ENCODE data around the gene TLE1. TPM values are rescaled to one million over a fixed set of nuclear protein-coding genes. Genes with fewer than 3 reads are reported as not detected.
"Not testable (repeated sequence)": the region's sequence is repeated elsewhere in the genome, so short reads cannot be mapped to it uniquely, and the experiment has no call there.

The TLE1 gene
- polyA plus RNA-seq (2013, experiment 1 of 2): 39.2 TPM
- polyA plus RNA-seq (2013, experiment 2 of 2): 42.8 TPM

DNA sequence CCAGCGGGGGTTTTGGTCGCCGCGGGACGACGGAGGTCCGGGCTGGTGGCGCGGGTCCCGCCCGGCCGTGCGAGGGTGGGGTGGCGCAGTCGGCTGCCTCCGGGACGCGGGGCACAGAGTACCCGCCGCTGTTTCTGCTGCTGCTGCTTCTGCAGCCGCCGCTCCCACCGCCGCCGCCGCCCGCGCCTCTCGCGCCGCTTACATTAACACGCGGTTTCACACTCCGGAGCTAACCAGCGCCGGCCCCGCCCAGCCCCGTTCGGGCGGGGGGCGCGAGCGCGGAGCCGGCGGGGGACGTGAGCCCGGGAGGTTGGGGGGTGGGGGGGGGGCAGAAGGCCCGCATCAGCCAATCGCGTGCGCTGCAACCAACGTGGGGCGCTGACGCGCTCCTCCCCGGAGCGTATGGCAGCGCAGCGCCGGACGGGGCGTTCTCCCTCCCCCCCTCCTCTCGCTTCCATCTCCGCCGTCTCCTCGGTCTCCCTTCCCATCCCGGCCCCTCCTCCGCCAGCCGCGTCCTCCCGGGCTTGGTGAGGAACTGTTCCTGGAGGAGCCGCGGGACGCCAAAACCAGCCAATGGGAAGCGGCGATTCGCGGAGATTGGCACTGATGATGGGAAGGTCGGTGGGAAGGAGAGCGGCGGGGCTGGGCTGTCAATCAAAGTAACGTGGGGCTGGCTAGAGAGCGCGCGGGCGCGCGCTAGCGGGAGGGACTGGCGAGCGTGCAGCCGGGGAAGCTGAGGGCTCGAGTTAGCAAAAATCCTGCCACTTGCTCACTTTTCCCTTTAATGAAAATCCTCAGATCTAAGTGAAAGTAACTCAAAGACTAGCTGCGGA lies at the start of gene TLE1:
Gene TLE1, minus strand, starts transcription at position 205 of the 833 bp plus-strand sequence. CDS start 1,307 bp downstream, outside the sequence.
- H2BK15ac ChIP-seq (ENCODE audit: low read depth, poor library complexity, severe bottlenecking): peak within 1 kb of the TSS; percentile 99
- peak within 1 kb of the TSS in 1 of 2 experiments; percentile 83 for H2BK12ac ChIP-seq (ENCODE audit: low read length in 2 of 2)
- under 1% methylated on average over 55 of the region's 95 CpGs for WGBS
- H3K4me1 ChIP-seq (ENCODE audit: control insufficient read depth, insufficient read depth, low read depth, low read length): peaks cover 6% of the 10 kb centered on the region
- no peaks in the 10 kb centered on the region for H3K9me3 ChIP-seq (ENCODE audit: control insufficient read depth, low read length)
- peaks cover 0 to 10% of the 10 kb centered on the region in 2 experiments for H3K36me3 ChIP-seq (ENCODE audit: control insufficient read depth in 1 of 2, insufficient read depth in 2 of 2, low read depth in 1 of 2, low read length in 2 of 2)
- H3K4me3 ChIP-seq (ENCODE audit: insufficient read depth in 1 of 2, low read depth in 1 of 2, low read length in 2 of 2): peak within 1 kb of the TSS; percentile 82 to 88
- H3K27ac ChIP-seq (ENCODE audit: low read length, poor library complexity, severe bottlenecking): peak within 1 kb of the TSS; percentile 41
- H4K91ac ChIP-seq (ENCODE audit: low read length): peak within 1 kb of the TSS; percentile 72
- peak within 1 kb of the TSS; percentile 68 for H4K8ac ChIP-seq (ENCODE audit: low read length)
- no peaks in the 10 kb centered on the region for H3K79me1 ChIP-seq (replicated peaks; ENCODE audit: low read length, poor library complexity, severe bottlenecking)
- no peak within 1 kb of the TSS for H2AFZ ChIP-seq (ENCODE audit: low read depth, low read length)
- DNase-seq: peak; percentile 100
- peak within 1 kb of the TSS in 1 of 2 experiments; percentile 81 for H3K14ac ChIP-seq (ENCODE audit: low read length in 2 of 2)
- H3K23ac ChIP-seq (ENCODE audit: low read length in 2 of 2): peak within 1 kb of the TSS in 1 of 2 experiments; percentile 94
- peaks cover 5 to 20% of the 10 kb centered on the region in 2 experiments for H3K27me3 ChIP-seq (ENCODE audit: control insufficient read depth in 1 of 2, insufficient read depth in 1 of 2, low read length in 2 of 2)
- no peak within 1 kb of the TSS for H2AK5ac ChIP-seq (ENCODE audit: low read length, severe bottlenecking)
- H3K9ac ChIP-seq (ENCODE audit: low read length): peak within 1 kb of the TSS; percentile 88
- peak within 1 kb of the TSS; percentile 77 to 95 for H3K18ac ChIP-seq (ENCODE audit: low read depth in 1 of 2, low read length in 2 of 2)
- H3K4me2 ChIP-seq (ENCODE audit: low read length, poor library complexity, severe bottlenecking): peak within 1 kb of the TSS; percentile 97
- no peak within 1 kb of the TSS for H2BK120ac ChIP-seq (ENCODE audit: low read depth, low read length)
- H3K4ac ChIP-seq (ENCODE audit: low read depth in 1 of 2, low read length in 2 of 2): peak within 1 kb of the TSS; percentile 71 to 96
- H2BK5ac ChIP-seq (ENCODE audit: low read depth, low read length, poor library complexity, severe bottlenecking): no peak within 1 kb of the TSS

DNA sequence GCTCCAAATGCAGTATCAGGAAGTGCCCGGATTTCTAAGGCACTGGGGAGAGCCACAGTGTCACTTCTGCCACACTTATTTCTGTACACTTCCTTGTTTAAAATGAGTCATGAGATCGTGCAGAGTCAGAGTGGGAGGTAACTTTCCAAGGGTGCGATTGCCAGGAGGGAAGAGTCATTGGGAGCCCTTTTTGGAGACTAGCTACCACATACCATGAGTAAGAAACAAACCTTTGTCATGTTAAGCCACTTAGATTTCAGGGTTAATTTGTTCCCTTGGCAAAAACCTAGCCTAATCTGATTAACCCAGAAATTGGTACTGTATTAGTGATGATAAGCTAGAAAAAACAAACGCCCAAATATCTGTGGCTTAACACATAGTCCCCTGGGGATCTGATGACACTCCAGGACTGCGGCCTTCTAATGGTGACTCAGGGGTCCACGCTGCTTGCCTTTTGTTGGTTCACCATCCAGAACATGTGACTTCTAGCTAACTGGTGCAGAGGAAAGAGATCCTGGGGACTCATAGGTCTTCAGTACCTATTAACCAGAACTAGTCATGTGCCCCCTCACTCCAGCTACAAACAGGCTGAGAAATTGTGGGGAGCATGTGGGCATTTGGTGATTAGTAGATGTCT lies 48.6 kb upstream of the TLE1 start:
- WGBS: 20% methylated on average over 4 of the region's 6 CpGs
- Histone ChIP-seq H3K79me1 (replicated peaks; ENCODE audit: low read length, poor library complexity, severe bottlenecking) (no peaks in the 10 kb centered on the region), H4K91ac (ENCODE audit: low read length) (peak overlapping the region; percentile 65), H2BK120ac (ENCODE audit: low read depth, low read length) (no peak overlapping the region), H4K8ac (ENCODE audit: low read length) (peak overlapping the region; percentile 49), H3K23ac (ENCODE audit: low read length in 2 of 2) (no peak overlapping the region), H3K18ac (ENCODE audit: low read depth in 1 of 2, low read length in 2 of 2) (peak overlapping the region; percentile 31 to 74), H3K4me1 (ENCODE audit: control insufficient read depth, insufficient read depth, low read depth, low read length) (peaks cover 4% of the 10 kb centered on the region), H2AFZ (ENCODE audit: low read depth, low read length) (no peak overlapping the region), H3K9me3 (ENCODE audit: control insufficient read depth, low read length) (peaks cover 4% of the 10 kb centered on the region), H2BK15ac (ENCODE audit: low read depth, poor library complexity, severe bottlenecking) (peak overlapping the region; percentile 80), H3K4me3 (ENCODE audit: insufficient read depth in 1 of 2, low read depth in 1 of 2, low read length in 2 of 2) (no peak overlapping the region), H3K36me3 (ENCODE audit: control insufficient read depth in 1 of 2, insufficient read depth in 2 of 2, low read depth in 1 of 2, low read length in 2 of 2) (no peaks in the 10 kb centered on the region), H3K14ac (ENCODE audit: low read length in 2 of 2) (no peak overlapping the region), H3K4ac (ENCODE audit: low read depth in 1 of 2, low read length in 2 of 2) (no peak overlapping the region), H3K4me2 (ENCODE audit: low read length, poor library complexity, severe bottlenecking) (no peak overlapping the region), H2AK5ac (ENCODE audit: low read length, severe bottlenecking) (no peak overlapping the region), H2BK12ac (ENCODE audit: low read length in 2 of 2) (peak overlapping the region in 1 of 2 experiments; percentile 24), H3K27me3 (ENCODE audit: control insufficient read depth in 1 of 2, insufficient read depth in 1 of 2, low read length in 2 of 2) (no peaks in the 10 kb centered on the region), H3K27ac (ENCODE audit: low read length, poor library complexity, severe bottlenecking) (peak overlapping the region; percentile 28), H3K9ac (ENCODE audit: low read length) (peak overlapping the region; percentile 70), H2BK5ac (ENCODE audit: low read depth, low read length, poor library complexity, severe bottlenecking) (no peak overlapping the region)
- peak; percentile 82 for DNase-seq

DNA sequence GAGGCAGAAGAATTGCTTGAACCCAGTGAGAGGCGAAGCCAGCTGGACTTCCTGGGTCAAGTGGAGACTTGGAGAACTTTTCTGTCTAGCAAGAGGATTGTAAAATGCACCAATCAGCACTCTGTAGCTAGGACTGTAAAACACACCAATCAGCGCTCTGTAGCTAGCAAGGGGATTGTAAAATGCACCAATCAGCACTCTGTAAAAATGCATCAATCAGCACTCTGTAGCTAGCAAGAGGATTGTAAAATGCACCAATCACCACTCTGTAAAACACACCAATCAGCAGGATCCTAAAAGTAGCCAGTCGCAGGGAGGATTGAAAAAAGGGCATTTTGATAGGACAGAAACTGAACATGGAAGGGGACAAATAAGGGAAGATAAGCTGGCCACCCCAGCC lies 41.2 kb upstream of the TLE1 start:
- peaks cover 0 to 10% of the 10 kb centered on the region in 2 experiments for H3K27me3 ChIP-seq (ENCODE audit: control insufficient read depth in 1 of 2, insufficient read depth in 1 of 2, low read length in 2 of 2)
- not testable (repeated sequence) for H2BK15ac ChIP-seq (ENCODE audit: low read depth, poor library complexity, severe bottlenecking); H3K27ac ChIP-seq (ENCODE audit: low read length, poor library complexity, severe bottlenecking); H3K14ac ChIP-seq (ENCODE audit: low read length in 2 of 2); H4K91ac ChIP-seq (ENCODE audit: low read length); H3K4me2 ChIP-seq (ENCODE audit: low read length, poor library complexity, severe bottlenecking); H4K8ac ChIP-seq (ENCODE audit: low read length); H2BK5ac ChIP-seq (ENCODE audit: low read depth, low read length, poor library complexity, severe bottlenecking); H3K9ac ChIP-seq (ENCODE audit: low read length); H2AK5ac ChIP-seq (ENCODE audit: low read length, severe bottlenecking); H2BK120ac ChIP-seq (ENCODE audit: low read depth, low read length); DNase-seq; H3K36me3 ChIP-seq (ENCODE audit: control insufficient read depth in 1 of 2, insufficient read depth in 2 of 2, low read depth in 1 of 2, low read length in 2 of 2); H2BK12ac ChIP-seq (ENCODE audit: low read length in 2 of 2); H3K18ac ChIP-seq (ENCODE audit: low read depth in 1 of 2, low read length in 2 of 2); H3K4me3 ChIP-seq (ENCODE audit: insufficient read depth in 1 of 2, low read depth in 1 of 2, low read length in 2 of 2); H3K79me1 ChIP-seq (replicated peaks; ENCODE audit: low read length, poor library complexity, severe bottlenecking); H3K4ac ChIP-seq (ENCODE audit: low read depth in 1 of 2, low read length in 2 of 2); H3K9me3 ChIP-seq (ENCODE audit: control insufficient read depth, low read length); H2AFZ ChIP-seq (ENCODE audit: low read depth, low read length); H3K4me1 ChIP-seq (ENCODE audit: control insufficient read depth, insufficient read depth, low read depth, low read length); H3K23ac ChIP-seq (ENCODE audit: low read length in 2 of 2)
- WGBS: 94% methylated on average over 2 of the region's 3 CpGs

DNA sequence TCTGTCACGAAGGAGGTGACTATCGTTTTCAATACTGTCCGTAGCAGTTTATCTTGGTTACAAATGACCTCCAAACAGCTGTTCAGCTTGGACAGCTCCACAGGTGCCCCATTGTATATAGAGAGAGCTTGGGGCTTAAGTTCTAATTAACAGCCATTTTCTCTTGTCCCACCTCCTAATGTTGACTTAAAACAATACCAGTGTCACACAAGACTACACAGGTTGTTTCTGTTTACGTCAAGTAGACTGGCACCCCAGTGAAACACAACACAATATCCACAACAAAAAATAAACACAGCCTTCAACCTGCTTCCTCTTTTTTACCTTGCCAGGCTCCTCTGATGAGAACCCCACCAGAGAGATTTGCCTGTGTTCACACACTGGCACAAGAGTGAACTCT lies 39.8 kb upstream of the TLE1 start:
- Histone ChIP-seq H3K9ac (ENCODE audit: low read length) (no peak overlapping the region), H2BK120ac (ENCODE audit: low read depth, low read length) (no peak overlapping the region), H2BK5ac (ENCODE audit: low read depth, low read length, poor library complexity, severe bottlenecking) (no peak overlapping the region), H3K27me3 (ENCODE audit: control insufficient read depth in 1 of 2, insufficient read depth in 1 of 2, low read length in 2 of 2) (peaks cover 0 to 10% of the 10 kb centered on the region in 2 experiments), H3K14ac (ENCODE audit: low read length in 2 of 2) (no peak overlapping the region), H3K4me3 (ENCODE audit: insufficient read depth in 1 of 2, low read depth in 1 of 2, low read length in 2 of 2) (no peak overlapping the region), H3K18ac (ENCODE audit: low read depth in 1 of 2, low read length in 2 of 2) (no peak overlapping the region), H2BK12ac (ENCODE audit: low read length in 2 of 2) (no peak overlapping the region), H3K36me3 (ENCODE audit: control insufficient read depth in 1 of 2, insufficient read depth in 2 of 2, low read depth in 1 of 2, low read length in 2 of 2) (no peaks in the 10 kb centered on the region), H3K4me2 (ENCODE audit: low read length, poor library complexity, severe bottlenecking) (no peak overlapping the region), H4K8ac (ENCODE audit: low read length) (no peak overlapping the region), H3K23ac (ENCODE audit: low read length in 2 of 2) (no peak overlapping the region), H4K91ac (ENCODE audit: low read length) (no peak overlapping the region), H3K4ac (ENCODE audit: low read depth in 1 of 2, low read length in 2 of 2) (no peak overlapping the region), H3K79me1 (replicated peaks; ENCODE audit: low read length, poor library complexity, severe bottlenecking) (no peaks in the 10 kb centered on the region), H3K4me1 (ENCODE audit: control insufficient read depth, insufficient read depth, low read depth, low read length) (peaks cover 1% of the 10 kb centered on the region), H2AK5ac (ENCODE audit: low read length, severe bottlenecking) (no peak overlapping the region), H2AFZ (ENCODE audit: low read depth, low read length) (no peak overlapping the region), H2BK15ac (ENCODE audit: low read depth, poor library complexity, severe bottlenecking) (no peak overlapping the region), H3K27ac (ENCODE audit: low read length, poor library complexity, severe bottlenecking) (no peak overlapping the region), H3K9me3 (ENCODE audit: control insufficient read depth, low read length) (no peaks in the 10 kb centered on the region)
- WGBS: 91% methylated on average over 4 of the region's 4 CpGs
- DNase-seq: no peak

Data from mesenchymal stem cell (in vitro differentiated cells and primary cell).